HPDE6-E6E7 (cell line): ENCODE results near the gene ZIM2.
"Not testable (repeated sequence)": the region's sequence is repeated elsewhere in the genome, so short reads cannot be mapped to it uniquely, and the experiment has no call there.

ENCODE experiments used
- DNase-seq: peaks from one replicate; pipeline ENCODE4 v3.0.0; 2011; ENCODE audit warnings: missing footprints; ENCODE audit errors: extremely low spot score

ZIM2 gene

DNA sequence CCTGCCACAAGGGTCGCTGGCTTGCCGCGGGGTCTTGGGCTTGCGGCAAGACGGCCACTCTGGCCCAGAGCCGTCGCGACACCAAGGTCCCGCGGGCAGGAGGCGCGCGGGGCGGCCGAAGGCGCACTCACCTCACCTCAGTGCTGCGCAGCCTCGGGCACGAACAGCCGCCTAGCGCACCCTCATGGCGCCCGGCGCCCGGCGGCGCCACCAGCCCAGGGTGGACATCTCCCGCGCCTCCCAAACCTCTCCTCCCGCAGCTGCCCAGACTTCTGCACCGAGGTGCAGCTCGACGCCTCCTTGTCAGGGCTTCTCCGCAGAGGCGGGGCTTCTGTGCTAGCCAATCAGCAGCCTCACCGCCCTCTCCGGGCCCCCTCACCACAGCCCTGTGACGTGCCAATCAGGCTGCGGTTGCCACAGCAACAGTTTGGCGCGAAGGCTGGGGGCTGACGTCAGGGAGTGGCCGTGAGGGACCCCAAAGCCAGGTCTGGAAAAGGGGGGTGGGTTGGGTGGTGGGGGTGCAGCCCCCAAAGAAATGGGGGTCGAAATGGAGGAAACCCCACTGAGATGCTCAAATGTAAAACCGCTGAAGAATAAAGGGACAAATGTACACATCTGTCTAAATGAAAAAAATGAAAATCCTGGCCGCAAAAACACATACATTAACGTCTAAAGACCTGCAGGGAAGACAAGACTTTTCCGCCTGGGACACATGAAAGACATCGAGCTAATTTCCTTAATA lies at the start of gene ZIM2, which contains the start of gene PEG3:
ZIM2 (minus strand) TSS at position 276 of the 742 bp plus-strand sequence. CDS start 16,449 bp downstream, outside the sequence.
PEG3 (minus strand) TSS at position 276 of the 742 bp plus-strand sequence. CDS start 16,071 bp downstream, outside the sequence.
- DNase-seq = no peak

DNA sequence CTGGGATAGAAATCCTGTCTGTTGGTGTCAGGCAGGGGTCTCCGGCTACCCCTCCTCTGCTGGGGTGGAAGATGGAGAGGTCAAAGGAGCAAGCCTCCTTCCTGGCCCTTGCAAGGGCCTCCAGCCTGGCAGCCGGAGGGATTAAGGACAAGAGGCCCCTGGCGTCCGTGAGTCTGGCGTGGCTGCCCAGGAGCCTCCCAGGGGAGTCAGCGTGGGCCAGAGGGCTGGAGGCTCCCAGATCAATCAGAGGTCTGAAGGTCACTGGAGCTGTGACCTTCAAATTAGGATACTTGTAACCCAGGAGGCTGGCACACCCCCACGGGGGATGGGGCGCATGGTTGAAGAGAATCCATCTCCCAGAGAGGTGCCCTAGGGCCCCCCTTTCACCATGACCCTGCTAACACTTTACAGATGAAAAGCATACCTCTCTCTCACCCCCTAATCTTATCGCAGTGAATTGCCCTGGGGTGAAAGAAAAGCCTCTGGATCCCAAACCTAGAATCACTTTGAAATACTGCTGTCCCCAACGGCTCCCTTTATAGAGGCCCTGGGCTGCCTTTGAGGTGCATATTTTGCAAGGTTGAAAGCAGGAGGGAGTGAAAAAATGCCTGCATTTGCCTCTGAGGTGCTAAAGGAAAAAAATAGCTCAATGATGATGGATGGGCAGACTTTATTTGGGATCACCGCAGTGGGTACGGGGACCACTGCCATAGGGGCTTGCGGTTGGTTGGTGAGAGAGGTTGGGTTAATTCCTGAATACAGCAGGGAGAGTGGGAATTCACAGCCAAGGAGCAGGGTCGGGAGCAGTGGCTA lies 44.9 kb upstream of the ZIM2 start:
- no peak for DNase-seq

DNA sequence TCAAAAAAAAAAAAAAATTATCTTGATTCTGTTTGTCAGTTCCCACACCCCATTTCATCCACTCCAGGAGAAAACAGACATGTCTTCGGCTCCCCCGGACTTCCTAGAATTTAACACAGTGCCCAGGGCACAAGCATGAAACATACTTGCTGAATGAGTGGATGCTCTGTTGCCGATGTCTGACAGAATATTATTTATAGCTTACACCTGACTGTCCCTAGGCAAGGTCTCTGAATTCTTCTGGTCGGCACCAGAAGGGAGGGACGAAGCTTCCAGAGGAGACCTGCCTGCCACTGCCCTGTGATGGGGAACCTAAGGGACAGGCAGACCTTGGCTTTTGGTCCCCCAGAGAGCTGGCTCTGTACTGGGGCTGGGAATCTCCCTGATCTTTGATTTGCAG lies 43.9 kb upstream of the ZIM2 start:
- DNase-seq = no peak

DNA sequence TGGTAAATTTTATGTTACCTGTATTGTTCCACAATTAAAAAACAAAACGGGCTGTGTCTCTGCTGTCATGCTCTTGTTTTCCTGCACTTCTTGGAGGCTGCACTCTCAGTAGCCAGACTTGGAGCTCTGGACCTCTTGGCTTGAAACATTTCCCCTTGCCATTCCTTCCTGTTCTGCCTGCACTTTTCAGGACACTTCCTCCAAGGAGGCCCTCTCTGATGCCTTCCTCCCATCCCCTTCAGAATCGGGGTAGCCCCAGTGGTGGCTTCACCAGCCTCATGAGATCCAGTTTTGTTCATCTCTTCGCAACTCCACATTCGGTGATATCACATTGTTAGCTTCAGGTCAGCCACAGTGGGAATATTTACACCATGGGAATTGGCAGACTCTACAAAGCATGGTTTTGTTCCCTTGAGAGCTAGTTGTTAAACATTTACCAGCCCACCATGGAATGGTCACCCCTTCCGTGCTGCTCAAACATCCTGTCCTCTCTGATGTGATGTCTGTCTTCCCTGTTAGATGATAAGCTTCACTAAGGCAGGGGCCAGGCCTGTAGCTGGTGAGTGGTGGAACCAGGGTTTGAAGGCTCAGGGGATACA lies 40.2 kb upstream of the ZIM2 start:
- no peak for DNase-seq

DNA sequence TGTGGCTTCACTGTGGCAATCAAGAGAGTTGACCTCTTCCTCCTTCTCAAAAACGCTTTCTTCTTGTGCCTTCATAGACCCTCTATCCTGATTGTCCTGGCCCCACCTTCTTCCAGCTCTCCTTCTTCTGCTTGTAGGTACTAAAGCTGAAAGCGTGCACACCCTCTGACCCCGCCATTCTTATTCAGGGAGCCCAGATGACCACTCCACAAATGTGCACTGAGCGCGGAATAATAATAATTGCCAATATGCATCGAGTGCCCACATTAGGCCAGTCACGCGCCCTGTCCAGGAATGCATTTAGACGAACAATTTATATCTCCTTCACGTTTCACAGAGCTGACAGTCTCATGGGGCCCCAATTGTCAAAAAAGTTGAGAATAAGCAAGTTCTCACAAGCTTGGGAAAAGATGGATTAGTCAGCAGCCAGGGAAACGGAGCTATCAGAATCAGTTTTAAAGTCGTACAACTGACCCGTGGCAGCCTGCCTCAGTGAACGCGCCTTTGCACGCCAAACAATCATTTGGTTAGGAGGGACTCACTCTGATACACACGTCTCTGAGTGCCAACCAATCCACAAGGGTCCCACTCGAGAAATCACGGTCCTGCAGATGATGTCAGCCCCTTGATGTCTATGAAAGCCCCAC lies 36.7 kb upstream of the ZIM2 start:
- no peak for DNase-seq

DNA sequence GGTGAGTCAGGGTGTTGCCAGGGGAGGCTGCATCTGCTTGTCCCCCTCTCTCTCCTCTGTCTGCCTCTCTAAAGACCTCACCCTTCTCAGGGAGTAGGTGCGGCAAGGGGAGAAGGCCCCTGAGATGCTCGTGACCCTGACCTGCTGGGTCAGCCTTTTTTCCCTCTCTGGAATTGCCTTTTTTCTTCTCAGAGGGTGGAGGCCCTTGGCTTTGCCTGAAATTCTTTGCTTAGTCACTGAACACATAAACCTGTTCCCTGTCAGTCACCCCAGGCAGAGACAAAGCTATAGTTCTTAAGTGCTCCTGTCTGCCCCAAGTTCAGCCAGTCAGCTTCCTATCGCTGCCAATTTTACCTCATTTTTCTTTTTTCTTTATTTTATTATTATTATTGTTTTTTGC lies 35.2 kb upstream of the ZIM2 start:
- no peak for DNase-seq

DNA sequence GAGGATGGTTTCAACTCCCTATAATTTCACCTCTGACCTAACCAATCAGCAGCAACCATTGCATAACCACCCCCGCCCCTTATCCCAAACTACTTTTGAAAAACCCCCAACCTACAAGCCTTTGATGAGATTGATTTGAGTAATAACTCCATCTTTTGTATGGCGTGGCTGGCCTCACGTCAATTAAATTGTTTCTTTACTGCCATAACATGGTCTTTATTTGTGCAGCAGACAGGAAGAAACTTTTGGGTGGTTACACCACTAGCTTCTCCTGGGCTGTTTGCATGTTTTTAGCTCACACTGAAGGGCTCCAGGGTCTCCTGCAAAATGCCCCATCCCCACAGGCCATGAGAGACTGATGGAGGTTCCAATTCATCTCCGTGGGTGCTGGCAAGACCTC lies 34.0 kb upstream of the ZIM2 start:
- no peak for DNase-seq

DNA sequence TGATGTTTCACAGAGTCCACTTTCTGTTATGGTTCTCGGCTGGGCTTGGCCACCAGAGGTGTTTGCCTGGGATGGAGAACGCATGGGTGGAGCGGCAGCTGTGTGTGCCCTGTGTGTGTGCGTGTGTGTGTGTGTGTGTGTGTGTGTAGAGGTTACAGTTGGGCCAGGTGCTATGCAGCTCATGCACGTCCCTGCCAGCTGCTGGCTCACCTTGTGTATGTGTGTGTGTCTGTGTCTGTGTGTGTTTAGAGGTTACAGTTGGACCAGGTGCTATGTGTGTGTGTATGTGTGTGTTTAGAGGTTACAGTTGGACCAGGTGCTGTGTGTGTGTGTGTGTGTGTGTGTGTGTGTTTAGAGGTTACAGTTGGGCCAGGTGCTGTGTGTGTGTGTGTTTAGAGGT lies 33.0 kb upstream of the ZIM2 start:
- DNase-seq = no peak

DNA sequence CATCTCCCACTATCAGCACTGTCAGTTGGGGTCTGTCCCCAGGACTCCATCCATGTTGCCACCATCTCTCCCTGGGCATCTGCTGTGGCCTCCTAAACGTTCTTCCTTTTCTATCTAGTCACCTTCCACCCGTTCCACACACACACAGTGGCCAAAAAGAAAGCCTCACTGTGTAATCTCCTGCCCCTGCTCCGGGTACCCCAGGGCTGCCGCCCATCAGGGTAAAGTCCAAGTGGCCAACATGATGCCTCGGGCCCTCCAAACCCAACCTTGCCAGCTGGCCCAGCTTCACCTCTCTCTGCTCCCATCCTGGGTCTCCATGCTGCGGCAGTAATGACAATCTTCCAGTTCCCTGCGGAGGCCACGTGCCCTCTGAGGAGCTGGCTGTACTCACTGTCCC lies 29.4 kb upstream of the ZIM2 start:
- no peak for DNase-seq

DNA sequence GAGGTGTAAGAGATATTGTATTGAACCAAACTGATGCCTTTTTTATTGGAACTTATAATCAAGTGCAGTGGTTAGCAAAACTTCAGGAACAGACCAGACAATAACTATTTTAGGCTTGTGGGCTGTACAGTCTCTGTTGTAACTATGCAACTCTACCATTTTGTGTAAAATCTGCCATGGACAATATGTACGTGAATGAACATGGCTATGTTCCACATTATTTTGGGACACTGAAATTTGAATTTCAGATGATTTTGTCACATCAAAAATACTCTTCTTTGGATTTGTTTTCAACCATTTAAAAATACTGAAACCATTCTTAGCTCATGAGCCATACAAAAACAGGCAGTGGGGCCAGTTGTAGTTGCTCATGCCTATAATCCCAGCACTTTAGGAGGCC lies 27.9 kb upstream of the ZIM2 start:
- DNase-seq = no peak

DNA sequence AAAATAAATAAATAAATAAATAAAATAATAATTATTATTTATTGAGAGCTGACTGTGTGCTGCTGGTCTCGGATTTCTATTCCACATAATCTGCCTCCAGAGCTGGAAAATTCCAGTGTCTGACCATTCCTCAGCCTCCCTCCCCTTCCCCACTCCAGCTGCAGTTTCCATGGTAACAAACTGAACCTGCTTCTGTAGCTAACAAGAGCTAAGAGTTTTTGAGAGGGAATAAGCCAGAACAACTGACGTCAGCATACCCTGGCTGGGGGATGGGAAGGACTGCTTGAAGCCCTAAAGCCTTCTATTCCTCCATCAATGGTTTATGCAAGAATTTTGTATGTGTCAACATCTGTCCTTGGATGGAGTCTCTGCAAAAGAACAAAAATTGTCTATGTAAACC lies 26.0 kb upstream of the ZIM2 start:
- DNase-seq = no peak

DNA sequence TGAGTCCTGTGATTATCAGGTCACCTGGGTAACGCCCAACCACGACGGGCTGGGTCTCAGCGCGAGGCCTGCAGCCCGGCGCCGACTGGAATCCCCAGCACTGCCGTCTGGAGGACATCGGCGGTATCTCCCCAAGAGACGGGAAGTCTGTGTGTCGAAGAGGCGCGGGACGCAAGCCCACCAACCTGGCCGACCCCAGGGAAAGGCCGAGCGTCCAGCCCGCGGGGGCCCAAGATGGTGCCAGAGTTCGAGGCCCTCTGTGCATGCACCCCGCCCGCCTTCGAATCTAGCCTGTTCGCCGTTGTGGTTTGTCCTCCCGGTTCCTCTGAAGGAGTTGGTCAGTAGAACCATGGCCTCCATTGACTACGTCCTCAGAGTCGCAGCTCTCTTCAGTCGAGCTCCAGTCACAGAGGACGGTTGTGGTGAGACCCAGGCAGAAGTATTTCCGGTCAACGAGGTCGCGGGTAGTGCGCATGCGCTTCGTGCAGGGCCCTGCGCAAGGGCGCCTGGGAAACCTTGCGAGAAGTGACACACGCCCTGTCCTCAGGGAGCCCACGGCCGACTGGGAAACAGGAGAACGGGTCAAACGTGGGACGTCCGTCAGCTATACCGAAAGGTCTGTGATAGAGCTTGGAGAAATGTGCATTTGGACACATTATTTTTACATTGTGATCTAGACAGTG lies 24.1 kb upstream of the ZIM2 start:
- no peak for DNase-seq

DNA sequence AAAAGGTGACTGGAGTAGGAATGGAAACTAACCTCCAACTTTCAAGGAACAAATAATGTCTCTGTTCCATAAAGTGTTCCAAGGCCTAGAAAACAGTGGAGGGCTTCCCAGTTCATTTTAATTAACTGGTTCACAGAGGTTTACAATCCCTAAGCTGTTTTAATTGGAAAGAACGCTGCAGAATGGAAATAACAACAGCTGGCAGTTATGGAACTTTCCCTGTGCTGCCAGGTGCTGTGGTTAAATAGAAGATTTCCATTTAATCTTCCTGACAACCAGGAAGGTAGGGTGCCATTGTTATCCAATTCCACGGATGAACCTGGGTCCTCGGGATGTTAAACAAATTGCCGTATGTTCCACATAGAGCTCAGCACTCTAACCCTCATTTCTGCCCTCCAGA lies 22.2 kb upstream of the ZIM2 start:
- no peak for DNase-seq

DNA sequence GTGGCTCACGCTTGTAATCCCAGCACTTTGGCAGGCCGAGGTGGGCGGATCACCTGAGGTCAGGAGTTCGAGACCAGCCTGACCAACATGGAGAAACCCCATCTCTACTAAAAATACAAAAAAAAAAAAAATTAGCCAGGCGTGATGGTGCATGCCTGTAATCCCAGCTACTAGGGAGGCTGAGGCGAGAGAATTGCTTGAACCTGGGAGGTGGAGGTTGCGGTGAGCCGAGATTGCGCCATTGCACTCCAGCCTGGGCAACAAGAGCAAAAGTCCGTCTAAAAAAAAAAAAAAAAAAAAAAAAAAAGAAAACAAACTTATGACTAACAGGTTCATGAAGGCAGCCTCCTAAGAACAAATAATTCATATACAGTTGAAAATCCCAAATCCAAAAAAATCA lies 19.9 kb upstream of the ZIM2 start:
- not testable (repeated sequence) for DNase-seq

DNA sequence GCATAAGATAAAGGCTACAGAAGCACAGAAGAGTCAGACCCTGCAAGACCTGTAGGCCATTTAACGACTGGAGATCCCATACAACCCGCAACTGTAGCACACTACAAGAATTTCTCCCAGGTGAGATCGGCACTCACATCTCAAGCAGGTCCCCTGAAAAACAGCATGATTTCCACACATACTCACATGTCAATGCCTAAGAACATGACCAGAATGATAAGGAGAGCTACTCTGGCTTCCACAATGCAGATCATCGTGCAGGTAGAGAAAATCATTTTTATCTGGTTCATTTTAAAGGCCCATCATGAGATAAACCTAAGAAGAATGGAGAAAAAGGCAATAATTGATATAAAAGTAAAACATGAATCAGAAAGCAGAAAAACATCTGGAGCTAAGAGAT lies 17.5 kb upstream of the ZIM2 start:
- no peak for DNase-seq

DNA sequence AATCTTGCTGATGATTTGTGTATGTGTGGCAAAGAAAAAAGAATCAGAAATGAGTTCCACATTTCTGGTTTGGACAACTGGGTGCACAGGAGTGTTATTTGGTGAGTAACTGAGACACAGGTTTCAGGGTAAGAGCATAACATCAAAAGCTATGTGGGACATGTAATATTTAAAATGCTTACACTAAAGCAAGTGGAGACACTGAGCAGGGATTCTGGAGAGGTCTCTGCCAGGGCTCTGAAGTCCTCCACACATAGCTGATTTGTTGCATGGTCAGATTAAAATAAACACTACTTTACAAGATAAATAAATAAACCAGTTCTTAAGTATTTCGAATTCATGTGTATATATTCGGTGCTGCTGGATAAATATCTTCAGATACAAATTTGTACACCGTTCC lies 16.3 kb upstream of the ZIM2 start:
- no peak for DNase-seq

DNA sequence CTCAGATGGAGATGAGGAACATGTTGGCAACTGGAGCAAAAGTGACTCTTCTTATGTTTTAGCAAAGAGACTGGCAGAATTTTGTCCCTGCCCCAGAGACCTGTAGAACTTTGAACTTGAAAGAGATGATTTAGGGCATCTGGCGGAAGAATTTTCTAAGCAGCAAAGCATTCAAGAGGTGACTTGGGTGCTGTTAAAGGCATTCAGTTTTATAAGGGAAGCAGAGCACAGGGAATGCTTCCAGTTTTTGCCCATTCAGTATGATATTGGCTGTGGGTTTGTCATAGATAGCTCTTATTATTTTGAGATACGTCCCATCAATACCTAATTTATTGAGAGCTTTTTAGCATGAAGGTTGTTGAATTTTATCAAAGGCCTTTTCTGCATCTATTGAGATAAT lies 11.8 kb upstream of the ZIM2 start:
- not testable (repeated sequence) for DNase-seq

DNA sequence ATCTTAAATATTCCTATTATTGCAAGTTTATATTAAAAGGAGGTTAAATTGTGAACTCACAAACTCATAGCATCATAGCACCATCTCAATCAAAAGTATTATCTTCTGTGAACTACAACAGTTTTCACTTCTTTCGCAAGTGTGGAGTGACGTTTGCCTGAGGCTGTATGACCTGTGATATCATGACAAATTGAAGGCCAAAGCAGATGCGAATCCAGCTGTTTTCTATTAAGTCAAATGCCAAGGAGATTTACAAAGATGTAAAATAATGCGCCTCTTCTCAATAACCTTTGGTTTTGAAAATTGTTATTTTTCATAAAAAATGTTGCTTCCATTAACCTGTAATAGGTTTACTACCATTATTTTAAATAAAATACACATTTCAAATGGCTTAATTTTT lies 7.6 kb upstream of the ZIM2 start:
- no peak for DNase-seq

DNA sequence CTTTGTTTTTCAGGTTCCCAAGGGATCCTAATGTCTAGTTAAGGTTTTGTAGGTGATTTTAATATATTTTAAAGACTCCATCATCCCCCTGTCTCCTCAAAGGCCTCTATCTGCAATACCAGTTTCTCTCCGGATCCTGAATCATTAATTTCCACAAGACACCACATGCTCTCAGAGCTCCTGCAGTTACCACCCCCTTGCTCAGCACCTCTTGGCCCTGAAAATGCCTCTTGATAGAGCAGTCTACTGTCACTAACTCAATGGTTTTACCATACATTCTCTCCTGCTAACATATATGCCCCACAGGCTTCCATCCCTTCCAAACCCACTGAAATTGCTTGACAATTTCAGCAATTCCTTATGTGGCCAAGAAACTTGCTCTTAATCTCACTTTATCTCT lies 1.9 kb upstream of the ZIM2 start:
- no peak for DNase-seq

DNA sequence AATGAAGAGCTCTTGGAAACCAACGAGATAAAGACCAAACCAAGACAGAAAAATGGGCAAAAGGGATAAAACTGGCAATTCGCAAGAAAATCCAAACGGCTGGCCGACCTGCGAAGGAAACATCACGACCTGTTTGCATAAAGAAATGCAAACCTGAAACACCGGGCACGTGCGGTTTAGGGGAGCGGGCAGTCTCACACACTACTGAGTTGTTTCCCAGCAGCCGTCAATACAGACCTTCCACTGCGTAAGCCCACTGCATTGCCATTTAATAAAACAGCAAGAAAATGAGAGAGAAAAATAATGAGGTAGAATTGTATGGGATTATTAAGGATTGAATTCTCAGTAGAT lies 642 bp upstream of the ZIM2 start:
- no peak for DNase-seq

DNA sequence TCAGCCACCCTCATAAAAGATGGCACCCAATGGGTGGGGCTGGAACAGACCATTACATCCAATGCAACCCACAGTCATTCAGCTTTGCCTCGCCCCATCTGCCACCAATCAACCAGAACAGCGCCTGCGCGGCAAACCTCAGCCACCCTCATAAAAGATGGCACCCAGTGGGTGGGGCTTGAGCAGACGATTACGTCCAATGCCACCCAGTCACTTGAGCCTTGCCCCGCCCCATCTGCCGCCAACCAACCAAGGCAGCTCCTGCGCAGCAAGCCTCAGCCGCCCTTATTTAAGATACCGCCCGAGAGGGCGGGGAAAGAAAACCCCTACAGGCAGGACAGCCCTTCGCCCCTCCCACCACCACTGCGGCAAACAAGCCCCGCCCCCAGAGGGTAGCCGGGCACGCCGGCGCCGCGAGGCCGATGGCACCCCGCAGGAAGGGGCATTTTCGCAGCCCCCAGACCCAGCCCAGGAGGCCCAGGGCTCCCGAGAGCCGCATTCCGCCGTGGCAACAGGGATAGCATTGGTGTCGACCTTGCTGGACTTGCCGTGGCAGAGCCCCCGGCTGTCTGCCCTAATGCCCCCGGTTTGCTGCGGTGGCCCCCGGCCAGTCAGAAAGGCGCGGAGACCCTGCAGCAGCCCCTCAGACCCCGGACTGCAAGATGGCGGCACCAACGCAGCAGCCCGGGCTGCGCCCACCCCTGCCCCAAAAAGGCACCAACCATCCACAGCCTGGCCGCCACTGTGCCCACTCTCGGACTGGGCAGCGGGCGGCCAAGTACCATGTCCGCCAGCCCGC lies 675 bp downstream of the ZIM2 start:
- DNase-seq = no peak
